A673 (cell line): ENCODE results near the gene RNF13. TPM values are rescaled to one million over a fixed set of nuclear protein-coding genes. Genes with fewer than 3 reads are reported as not detected.

ENCODE experiments used
- BruUV-seq: library from RNA; stranded (reverse); fragments of 400-500 nt; replicated peaks from 2 replicates; lab custom pipeline; 2021; lab: Mats Ljungman, UMichigan
- CTCF ChIA-PET: fragments of 300-600 bp; sonication (Branson Sonifier 250); formaldehyde crosslinking; loops from one replicate; lab custom pipeline; 2022; ENCODE audit warnings: antibody characterized with exemption; lab: Charles Lee
- POLR2A ChIA-PET: fragments of 300-600 bp; sonication (Branson Sonifier 250); formaldehyde crosslinking; loops from one replicate; lab custom pipeline; 2022; ENCODE audit warnings: antibody characterized with exemption; ENCODE audit not compliant: low non-redundant PET; lab: Charles Lee
- DNase-seq: peaks from one replicate; pipeline ENCODE4 v3.0.0-alpha.2; 2015; ENCODE audit warnings: low spot score
- H3K27ac ChIP-seq: fragments of 200-600 bp; sonication (generic); 2 replicates; pipeline ENCODE4 v1.5.1; 2016; ENCODE audit warnings: mixed run types, low read depth, mild to moderate bottlenecking, mixed read lengths, antibody characterized with exemption, low read length; ENCODE audit not compliant: poor library complexity, severe bottlenecking
- H3K27me3 ChIP-seq: fragments of 200-600 bp; sonication (generic); replicated peaks from 2 replicates; pipeline ENCODE4 v1.6.1; 2017; ENCODE audit warnings: mixed run types, low read depth, mild to moderate bottlenecking, mixed read lengths, antibody characterized with exemption, low read length; ENCODE audit not compliant: insufficient read depth, poor library complexity
- H3K36me3 ChIP-seq: fragments of 200-600 bp; sonication (generic); 2 replicates; pipeline ENCODE4 v1.6.1; 2016; ENCODE audit warnings: mixed run types, mild to moderate bottlenecking, mixed read lengths, antibody characterized with exemption, low read length; ENCODE audit not compliant: insufficient read depth, poor library complexity, severe bottlenecking
- H3K4me1 ChIP-seq: fragments of 200-600 bp; sonication (generic); 2 replicates; pipeline ENCODE4 v1.6.1; 2017; ENCODE audit warnings: mixed run types, mild to moderate bottlenecking, mixed read lengths, antibody characterized with exemption, low read length; ENCODE audit not compliant: insufficient read depth, poor library complexity, severe bottlenecking
- H3K4me3 ChIP-seq: fragments of 200-600 bp; sonication (generic); 2 replicates; pipeline ENCODE4 v1.5.1; 2016; ENCODE audit warnings: low read depth, mixed run types, mild to moderate bottlenecking, mixed read lengths, low read length; ENCODE audit not compliant: poor library complexity, severe bottlenecking
- H3K9me3 ChIP-seq: fragments of 200-600 bp; sonication (generic); 2 replicates; pipeline ENCODE4 v1.6.1; 2016; ENCODE audit warnings: mixed run types, low read depth, mild to moderate bottlenecking, mixed read lengths, antibody characterized with exemption, low read length; ENCODE audit not compliant: poor library complexity, severe bottlenecking
- EZH2 ChIP-seq: fragments of 200-600 bp; sonication (generic); IDR thresholded peaks from 2 replicates; pipeline ENCODE4 v1.6.1; 2017; ENCODE audit warnings: borderline replicate concordance, low read depth, mild to moderate bottlenecking, mixed read lengths, antibody characterized with exemption, low read length; ENCODE audit not compliant: poor library complexity, severe bottlenecking
- intact Hi-C: fragments of 100-400 bp; cut with micrococcal nuclease; formaldehyde crosslinking; loops from one replicate; pipeline ENCODE4 v1.10.0; 2022; ENCODE audit not compliant: unreplicated experiment
- total RNA-seq: library from RNA; stranded (reverse); gene quantifications from 2 replicates; pipeline ENCODE4 v1.2.3, GENCODE V29; 2021
- TF ChIP-seq, protein P1 (sequence below): fragments of 300-800, 200-600 bp; sonication (generic); conservative IDR thresholded peaks from 2 replicates; pipeline ENCODE4 v1.5.1; 2017; ENCODE audit warnings: low read depth, mild to moderate bottlenecking, antibody characterized with exemption, low read length, moderate library complexity, mixed read lengths

RNF13 gene
- total RNA-seq, 1 experiment from 2014 or later: 21.7 TPM

DNA sequence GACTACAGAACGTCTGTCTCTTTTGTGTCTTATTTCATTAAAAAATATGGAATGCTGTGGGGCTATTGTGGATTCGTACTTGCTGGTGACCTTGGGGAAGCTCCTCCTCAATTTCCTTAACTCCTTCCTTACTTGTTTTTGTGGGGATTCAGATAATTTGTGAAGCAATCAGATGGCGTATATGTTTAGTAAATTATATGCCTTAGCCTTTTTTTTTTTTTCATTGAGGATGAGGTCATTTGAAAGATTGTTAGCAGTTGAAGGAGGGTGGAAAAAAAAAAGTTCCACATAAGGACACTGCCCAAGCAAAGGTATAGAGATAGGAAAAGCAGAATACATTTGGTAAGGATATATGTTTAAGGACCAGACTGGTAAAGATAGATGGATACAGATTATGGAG, 3.3 kb downstream of the RNF13 start:
- no peak for DNase-seq
- Histone ChIP-seq H3K4me1 (peaks cover 14% of the 10 kb centered on the region), H3K4me3 (no peak overlapping the region), H3K9me3 (no peaks in the 10 kb centered on the region), H3K27me3 (no peaks in the 10 kb centered on the region), H3K27ac (no peak overlapping the region), H3K36me3 (no peaks in the 10 kb centered on the region)
- intact Hi-C loops: no loop called here
- POLR2A ChIA-PET: no interaction called here
- CTCF ChIA-PET: no interaction called here
- no peak for TF ChIP-seq EZH2
- TF ChIP-seq, protein P1, sequence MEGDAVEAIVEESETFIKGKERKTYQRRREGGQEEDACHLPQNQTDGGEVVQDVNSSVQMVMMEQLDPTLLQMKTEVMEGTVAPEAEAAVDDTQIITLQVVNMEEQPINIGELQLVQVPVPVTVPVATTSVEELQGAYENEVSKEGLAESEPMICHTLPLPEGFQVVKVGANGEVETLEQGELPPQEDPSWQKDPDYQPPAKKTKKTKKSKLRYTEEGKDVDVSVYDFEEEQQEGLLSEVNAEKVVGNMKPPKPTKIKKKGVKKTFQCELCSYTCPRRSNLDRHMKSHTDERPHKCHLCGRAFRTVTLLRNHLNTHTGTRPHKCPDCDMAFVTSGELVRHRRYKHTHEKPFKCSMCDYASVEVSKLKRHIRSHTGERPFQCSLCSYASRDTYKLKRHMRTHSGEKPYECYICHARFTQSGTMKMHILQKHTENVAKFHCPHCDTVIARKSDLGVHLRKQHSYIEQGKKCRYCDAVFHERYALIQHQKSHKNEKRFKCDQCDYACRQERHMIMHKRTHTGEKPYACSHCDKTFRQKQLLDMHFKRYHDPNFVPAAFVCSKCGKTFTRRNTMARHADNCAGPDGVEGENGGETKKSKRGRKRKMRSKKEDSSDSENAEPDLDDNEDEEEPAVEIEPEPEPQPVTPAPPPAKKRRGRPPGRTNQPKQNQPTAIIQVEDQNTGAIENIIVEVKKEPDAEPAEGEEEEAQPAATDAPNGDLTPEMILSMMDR: no peak
- no TSS peak for BruUV-seq

DNA sequence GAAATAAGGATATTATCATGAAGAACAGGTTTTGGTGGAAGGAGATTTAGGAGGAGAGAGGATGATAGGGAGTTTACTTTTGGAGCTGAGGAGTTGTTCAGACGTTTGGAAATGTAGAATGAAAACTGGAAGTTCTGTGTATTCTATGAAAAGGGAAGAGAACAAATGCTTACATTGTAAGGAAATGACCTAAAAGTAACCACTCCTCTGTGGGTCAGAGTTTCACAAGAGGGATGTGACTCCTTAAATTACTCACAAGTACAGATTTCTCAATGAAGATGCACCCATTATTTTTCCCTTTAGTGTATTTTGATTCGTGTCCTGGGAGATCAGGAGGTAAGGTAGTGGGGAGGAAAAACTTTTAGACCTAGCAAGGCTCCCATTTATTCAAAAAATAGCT, 4.0 kb downstream of the RNF13 start:
- no TSS peak for BruUV-seq
- H3K4me1 ChIP-seq: peaks cover 14% of the 10 kb centered on the region
- H3K9me3 ChIP-seq: peaks cover 4% of the 10 kb centered on the region
- H3K27ac ChIP-seq: no peak overlapping the region
- H3K36me3 ChIP-seq: no peaks in the 10 kb centered on the region
- CTCF ChIA-PET: no interaction called here
- POLR2A ChIA-PET: no interaction called here
- intact Hi-C loops: no loop called here
- no peak overlapping the region for H3K4me3 ChIP-seq
- TF ChIP-seq, protein P1: no peak
- TF ChIP-seq EZH2: no peak
- no peak for DNase-seq
- H3K27me3 ChIP-seq: no peaks in the 10 kb centered on the region

DNA sequence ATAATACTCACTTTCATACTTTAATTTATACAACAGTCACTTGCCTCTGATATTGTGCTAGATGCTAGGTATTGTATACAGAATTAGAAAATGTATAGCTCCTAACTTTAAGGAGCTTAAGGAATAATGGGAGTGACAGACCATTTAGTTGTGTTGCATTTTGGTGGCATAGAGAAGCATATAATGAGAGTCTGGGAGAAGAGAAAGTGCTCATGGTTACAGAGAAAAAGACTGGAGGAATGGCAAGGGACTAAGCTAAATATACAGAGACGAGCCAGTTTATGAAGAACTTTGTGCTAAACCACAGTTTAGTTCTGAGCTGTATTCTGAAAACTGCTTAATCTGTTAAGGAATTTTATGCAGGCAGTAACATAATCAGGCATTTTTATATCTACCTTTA, 6.4 kb downstream of the RNF13 start:
- no peak for DNase-seq
- POLR2A ChIA-PET: no interaction called here
- CTCF ChIA-PET: interaction anchor here (1.6 kb wide), 1 partner anchor 11 kb away, joined by 9 read pairs; no protein-coding TSS in a partner anchor
- H3K9me3 ChIP-seq: peaks cover 16% of the 10 kb centered on the region
- BruUV-seq: no TSS peak
- H3K4me1 ChIP-seq: peaks cover 6% of the 10 kb centered on the region
- H3K27me3 ChIP-seq: no peaks in the 10 kb centered on the region
- no peak for TF ChIP-seq EZH2
- TF ChIP-seq, protein P1: no peak
- intact Hi-C loops: no loop called here
- H3K36me3 ChIP-seq: no peaks in the 10 kb centered on the region
- no peak overlapping the region for H3K27ac ChIP-seq
- no peak overlapping the region for H3K4me3 ChIP-seq
